Effector memory CD4-positive, alpha-beta T cell (primary cell): ENCODE data around the gene CLN3.

Experiments
- DNase-seq, 3 donors: peaks; one replicate each; pipeline ENCODE4 v3.0.0-alpha.2; 2020
- H3K27ac ChIP-seq: 2 replicates; pipeline ENCODE4 v1.7.0; 2013; ENCODE audit warnings: mild to moderate bottlenecking, low read length, moderate library complexity; ENCODE audit not compliant: insufficient read depth, poor library complexity, severe bottlenecking
- H3K27me3 ChIP-seq: replicated peaks from 2 replicates; pipeline ENCODE4 v1.7.0; 2013; ENCODE audit warnings: mild to moderate bottlenecking, low read length; ENCODE audit not compliant: insufficient read depth, control insufficient read depth, poor library complexity, severe bottlenecking
- H3K36me3 ChIP-seq: 2 replicates; pipeline ENCODE4 v1.7.0; 2013; ENCODE audit warnings: mild to moderate bottlenecking, low read length, moderate library complexity; ENCODE audit not compliant: control insufficient read depth, insufficient read depth
- H3K4me1 ChIP-seq: 2 replicates; pipeline ENCODE4 v1.7.0; 2013; ENCODE audit warnings: low read length, mild to moderate bottlenecking; ENCODE audit not compliant: control insufficient read depth, insufficient read depth, poor library complexity, severe bottlenecking
- H3K4me3 ChIP-seq: 2 replicates; pipeline ENCODE4 v1.7.0; 2013; ENCODE audit warnings: low read length, low read depth, mild to moderate bottlenecking; ENCODE audit not compliant: insufficient read depth, poor library complexity, severe bottlenecking
- H3K9me3 ChIP-seq: 2 replicates; pipeline ENCODE4 v1.7.0; 2013; ENCODE audit warnings: mild to moderate bottlenecking, low read length, moderate library complexity; ENCODE audit not compliant: control insufficient read depth
- total RNA-seq, 3 donors: gene quantifications; one replicate each; lab custom pipeline; 2026; lab: John Stamatoyannopoulos, UW

The CLN3 gene
- total RNA-seq, result 9.9 to 12.6 (median 10.5) reads per million in 3 donors

DNA sequence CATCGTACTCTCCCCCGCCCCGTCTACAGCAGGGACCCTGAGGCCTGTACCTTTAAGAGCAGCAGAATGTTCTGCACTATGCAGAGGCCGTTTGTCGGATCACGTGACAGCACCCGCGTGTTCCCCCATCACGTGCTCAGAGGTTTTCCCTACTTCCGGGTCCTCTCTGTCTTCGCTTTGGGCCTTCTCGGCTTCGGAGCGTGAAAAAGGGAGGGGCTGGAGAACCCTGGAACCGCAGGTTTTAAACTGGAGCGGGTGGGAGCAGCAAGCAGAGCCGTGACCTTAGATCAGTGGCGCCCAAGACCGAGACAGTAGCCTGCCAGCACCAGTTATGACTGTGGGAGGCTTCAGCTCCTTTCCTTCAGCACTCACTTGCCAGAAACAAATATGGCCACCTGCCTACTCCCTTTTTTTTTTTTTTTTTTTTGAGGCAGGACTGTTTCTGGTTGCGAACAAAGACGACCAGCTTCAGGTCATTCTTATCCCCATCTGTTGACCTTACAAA, at the start of gene CLN3:
Gene CLN3, minus strand, starts transcription at position 105 of the 505 bp plus-strand sequence. CDS start 315 bp downstream, outside the sequence.
- Histone ChIP-seq H3K4me1 (peaks cover 46% of the 10 kb centered on the region), H3K9me3 (no peaks in the 10 kb centered on the region), H3K27ac (peak within 1 kb of the TSS; percentile 99), H3K36me3 (peaks cover 18% of the 10 kb centered on the region), H3K4me3 (peak within 1 kb of the TSS; percentile 96), H3K27me3 (no peaks in the 10 kb centered on the region)
- peak; percentile 72 to 85 (median 83) for DNase-seq

DNA sequence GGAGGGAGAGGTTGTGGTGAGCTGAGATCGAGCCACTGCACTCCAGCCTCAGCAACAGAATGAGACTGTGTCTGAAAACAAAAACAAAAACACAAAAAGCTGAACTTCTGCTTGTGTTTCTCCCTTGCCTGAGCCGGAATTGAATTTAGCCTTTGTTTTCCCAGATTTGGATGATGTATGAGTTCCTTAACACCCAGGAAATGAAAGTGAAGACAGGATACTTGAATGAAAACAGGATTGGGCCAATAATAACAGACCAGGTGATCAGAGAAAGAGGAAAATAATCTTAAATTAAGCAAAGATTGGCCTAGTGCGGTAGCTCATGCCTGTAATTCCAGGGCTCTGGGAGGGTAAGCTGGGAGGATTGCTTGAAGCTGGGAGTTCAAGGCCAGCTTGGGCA, 48.5 kb upstream of the CLN3 start:
- H3K36me3 ChIP-seq, result no peaks in the 10 kb centered on the region
- H3K9me3 ChIP-seq, result no peaks in the 10 kb centered on the region
- H3K27ac ChIP-seq, result no peak overlapping the region
- no peak for DNase-seq
- H3K4me1 ChIP-seq, result no peaks in the 10 kb centered on the region
- no peak overlapping the region for H3K4me3 ChIP-seq
- H3K27me3 ChIP-seq, result no peaks in the 10 kb centered on the region

DNA sequence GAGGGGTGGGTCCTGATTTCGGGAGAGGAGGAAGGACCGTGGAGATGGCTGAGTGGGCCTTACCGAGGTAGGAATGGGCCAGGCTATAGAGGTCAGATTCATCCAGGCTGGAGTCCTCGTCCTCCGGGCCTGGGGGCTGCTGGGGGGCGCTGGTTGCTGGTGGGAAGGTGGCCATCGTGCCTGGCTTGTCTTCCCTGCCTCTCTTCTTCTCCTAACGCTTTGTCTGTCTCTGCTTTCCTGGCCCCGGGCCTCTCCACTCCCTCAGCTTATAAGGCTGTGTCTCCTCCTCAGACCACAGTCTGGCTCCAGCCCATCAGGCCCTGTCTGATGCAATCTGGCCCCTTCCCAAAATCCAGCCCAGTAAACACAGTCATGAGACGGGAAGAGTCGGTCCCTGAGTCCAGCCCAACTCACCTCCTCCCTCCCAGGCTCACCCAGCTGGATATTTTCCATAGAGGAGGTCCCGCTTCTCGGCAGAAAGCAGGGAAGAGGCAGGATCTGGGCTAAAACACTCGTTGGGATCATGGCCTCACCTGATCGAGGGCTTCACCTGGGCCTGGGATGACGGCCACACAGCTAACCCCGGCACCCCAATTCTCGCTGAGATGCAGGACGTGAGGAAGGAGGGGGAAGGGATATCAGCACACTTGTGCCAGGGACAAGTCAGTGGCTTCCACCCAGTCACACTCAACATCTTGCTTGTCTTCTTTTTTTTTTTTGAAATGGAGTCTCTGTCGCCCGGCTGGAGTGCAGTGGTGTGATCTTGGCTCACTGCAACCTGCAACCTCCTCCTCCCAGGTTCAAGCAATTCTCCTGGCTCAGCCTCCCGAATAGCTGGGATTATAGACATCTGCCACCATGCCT, 47.1 kb upstream of the CLN3 start, which contains the start of gene NUPR1:
Gene NUPR1, minus strand, starts transcription at position 242 of the 864 bp plus-strand sequence. Its CDS starts 67 bp downstream, at position 175.
- H3K9me3 ChIP-seq, result no peaks in the 10 kb centered on the region
- H3K27me3 ChIP-seq, result no peaks in the 10 kb centered on the region
- no peak for DNase-seq
- H3K4me1 ChIP-seq, result peaks cover 9% of the 10 kb centered on the region
- H3K36me3 ChIP-seq, result no peaks in the 10 kb centered on the region
- no peak within 1 kb of the TSS for H3K4me3 ChIP-seq
- H3K27ac ChIP-seq, result no peak within 1 kb of the TSS

DNA sequence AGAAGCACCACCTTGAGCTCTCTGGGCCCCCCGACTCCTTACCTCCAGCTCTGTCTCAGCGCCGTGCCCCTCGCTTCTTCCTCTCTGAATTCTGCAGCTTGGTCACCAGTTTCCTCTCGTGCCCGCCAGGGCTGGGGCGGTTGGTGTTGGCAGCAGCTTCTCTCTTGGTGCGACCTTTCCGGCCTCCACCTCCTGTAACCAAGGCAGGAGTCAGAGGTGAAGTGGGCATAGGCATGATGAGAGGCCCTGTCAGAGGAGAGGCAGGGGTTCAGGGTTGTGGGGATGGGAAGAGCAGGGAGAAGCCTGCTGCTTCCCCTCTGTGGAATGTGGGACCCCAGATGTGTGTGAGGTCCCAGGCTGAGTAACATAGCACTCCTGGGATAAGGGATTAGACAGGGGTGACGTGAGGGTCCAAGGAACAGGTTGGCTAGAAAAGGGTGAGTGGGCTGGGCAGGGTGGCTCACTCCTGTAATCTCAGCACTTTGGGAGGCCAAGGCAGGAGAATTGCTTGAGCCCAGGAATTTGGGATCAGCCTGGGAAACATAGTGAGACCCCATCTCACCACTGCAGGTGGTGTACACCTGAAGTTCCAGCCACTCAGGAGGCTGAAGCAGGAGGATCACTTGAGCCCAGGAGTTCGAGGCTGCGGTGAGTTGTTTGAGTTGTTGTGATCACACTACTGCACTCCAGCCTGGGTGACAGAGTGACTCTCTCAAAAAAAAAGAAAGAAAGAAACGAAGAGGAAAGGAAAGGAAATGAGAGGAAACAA, 46.3 kb upstream of the CLN3 start:
- H3K27ac ChIP-seq, result no peak overlapping the region
- DNase-seq, result no peak
- H3K4me1 ChIP-seq, result peaks cover 11% of the 10 kb centered on the region
- H3K4me3 ChIP-seq, result no peak overlapping the region
- no peaks in the 10 kb centered on the region for H3K36me3 ChIP-seq
- H3K9me3 ChIP-seq, result no peaks in the 10 kb centered on the region
- no peaks in the 10 kb centered on the region for H3K27me3 ChIP-seq

DNA sequence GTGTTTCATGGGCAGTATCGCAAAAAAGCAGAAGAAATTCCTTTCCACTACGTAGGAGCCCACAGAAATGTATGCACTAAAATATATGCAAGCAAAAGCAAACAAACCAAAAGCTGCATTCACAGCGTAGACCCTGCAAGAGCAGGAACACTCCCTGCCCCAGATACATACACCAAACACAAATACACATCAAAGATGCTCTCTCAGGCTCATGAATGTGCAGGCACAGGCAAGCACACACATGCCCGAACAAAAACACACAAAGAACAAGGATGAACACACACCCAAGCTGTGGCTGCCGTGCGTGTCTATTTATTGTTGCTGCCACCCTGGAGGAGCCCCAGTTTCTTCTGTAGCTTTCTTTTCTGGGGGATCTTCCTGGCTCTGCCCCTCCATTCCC, 45.2 kb upstream of the CLN3 start:
- peaks cover 11% of the 10 kb centered on the region for H3K4me1 ChIP-seq
- no peaks in the 10 kb centered on the region for H3K9me3 ChIP-seq
- no peak overlapping the region for H3K4me3 ChIP-seq
- no peaks in the 10 kb centered on the region for H3K36me3 ChIP-seq
- no peak overlapping the region for H3K27ac ChIP-seq
- DNase-seq, result no peak
- H3K27me3 ChIP-seq, result no peaks in the 10 kb centered on the region

DNA sequence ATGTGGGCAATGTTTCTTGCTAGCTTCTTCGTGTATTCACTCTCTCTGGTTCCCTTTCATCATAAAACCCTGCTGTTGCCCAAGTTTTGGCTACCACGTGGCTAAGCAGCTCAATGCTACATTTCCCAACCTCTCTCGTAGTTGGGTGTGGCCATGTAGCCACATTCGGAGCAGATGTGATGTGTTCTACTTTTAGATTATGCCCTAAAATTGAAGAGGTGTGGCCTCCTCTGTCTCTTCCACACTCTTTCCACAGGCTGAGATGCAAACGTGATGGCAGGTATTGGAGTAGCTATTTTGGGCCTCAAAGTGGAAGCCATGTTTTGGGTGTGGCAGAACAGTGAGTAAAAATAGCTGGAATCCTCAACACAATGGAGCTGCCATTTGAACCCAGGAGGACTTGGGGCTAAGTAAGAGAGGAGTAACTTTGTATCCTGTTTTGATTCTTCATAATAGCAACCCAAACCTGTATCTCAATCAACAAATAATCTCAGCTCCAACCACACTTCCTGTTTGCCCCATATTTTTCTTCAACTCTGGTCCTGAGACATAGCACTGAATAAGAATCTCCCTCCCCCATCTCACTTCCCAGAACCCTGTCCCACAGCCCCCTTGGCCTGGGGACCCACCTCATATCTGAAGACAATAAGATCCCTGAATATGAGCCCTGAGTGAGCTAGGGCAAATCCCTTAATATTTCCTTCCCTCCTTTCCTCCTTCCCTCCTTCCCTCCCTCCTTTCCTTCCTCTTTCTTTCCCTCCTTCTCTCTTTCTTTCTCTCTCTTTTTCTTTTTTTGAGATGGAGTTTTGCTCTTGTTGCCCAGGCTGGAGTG, 42.9 kb upstream of the CLN3 start:
- Histone ChIP-seq H3K4me3 (no peak overlapping the region), H3K27ac (peak overlapping the region; percentile 32), H3K27me3 (no peaks in the 10 kb centered on the region), H3K4me1 (peaks cover 11% of the 10 kb centered on the region), H3K36me3 (no peaks in the 10 kb centered on the region), H3K9me3 (no peaks in the 10 kb centered on the region)
- DNase-seq, result no peak

DNA sequence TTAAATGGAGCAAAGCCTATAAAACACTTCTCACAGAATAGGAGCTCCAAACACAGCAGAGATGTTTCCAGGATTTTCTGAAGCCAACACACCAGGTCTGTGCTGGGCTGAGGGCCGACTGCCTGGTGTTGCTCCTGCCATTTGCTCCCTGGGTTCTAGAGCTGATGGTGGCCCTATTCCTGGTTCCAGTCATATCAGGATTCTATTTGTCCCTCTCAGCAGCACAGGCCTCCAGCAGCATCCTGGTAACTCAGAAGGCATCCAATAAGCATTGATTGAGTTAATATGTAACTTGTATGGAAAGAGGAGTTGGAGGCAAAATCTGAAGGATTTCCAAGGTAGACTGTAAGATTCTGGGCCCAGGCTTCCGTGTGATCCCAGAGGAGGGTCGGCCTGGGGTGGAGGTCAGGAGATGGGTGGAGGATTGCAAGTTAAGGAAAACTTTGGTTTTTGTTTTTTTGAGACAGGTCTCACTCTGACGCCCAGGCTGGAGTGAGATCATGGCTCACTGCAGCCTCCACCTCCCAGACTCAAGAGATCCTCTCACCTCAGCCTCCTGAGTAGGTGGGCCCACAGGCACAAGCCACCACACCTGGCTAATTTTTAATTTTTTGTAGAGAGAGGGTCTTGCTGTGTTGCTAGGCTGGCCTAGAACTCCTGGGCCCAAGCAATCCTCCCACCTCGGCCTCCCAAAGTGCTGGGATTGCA, 41.2 kb upstream of the CLN3 start:
- H3K9me3 ChIP-seq, result no peaks in the 10 kb centered on the region
- H3K4me3 ChIP-seq, result no peak overlapping the region
- no peak for DNase-seq
- H3K27ac ChIP-seq, result no peak overlapping the region
- H3K4me1 ChIP-seq, result peaks cover 11% of the 10 kb centered on the region
- no peaks in the 10 kb centered on the region for H3K36me3 ChIP-seq
- H3K27me3 ChIP-seq, result no peaks in the 10 kb centered on the region

DNA sequence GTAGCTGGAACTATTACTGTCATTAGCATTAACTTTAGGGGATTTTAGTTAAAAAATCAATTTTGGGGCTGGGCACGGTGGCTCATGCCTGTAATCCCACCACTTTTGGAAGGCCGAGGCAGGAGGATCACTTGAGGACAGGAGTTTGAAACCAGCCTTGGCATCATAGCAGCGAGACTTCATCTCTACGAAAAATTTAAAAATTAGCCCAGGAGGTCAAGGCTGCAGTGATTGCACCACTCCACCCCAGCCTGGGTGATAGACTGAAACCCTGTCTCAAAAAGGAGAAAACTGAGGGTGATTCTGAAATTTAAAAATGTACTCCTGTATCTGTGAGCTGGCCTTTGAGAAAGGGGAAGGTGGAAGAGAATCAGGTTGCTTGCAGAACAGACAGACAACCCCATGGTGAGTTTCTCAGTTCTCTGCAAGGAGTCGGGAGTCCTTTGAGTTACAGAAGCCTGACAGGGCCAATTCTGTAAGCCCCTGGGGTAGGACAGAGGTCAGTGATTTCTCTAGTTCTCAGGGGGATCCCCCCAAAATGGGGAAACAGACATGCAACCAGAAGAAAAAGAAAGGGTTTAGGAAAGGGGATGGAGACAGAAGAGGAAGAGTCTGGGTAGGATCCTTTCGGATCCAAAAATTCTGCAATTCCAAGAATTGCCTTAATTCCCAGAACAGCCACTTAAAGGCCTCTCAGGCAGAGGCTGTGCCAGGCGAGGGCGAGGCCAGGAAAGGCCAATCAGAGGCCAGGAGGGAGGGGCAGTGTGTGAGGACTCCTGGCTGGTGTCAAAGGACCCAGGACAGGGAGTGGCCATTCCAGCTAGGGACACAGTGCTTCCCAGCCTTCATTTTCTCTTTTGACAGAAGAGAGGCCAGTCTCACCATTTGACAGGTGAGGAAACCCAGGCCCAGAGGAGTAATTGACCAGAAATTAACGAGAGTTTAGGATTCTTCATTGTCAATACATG, 40.2 kb upstream of the CLN3 start:
- no peak for DNase-seq
- Histone ChIP-seq H3K4me3 (no peak overlapping the region), H3K9me3 (no peaks in the 10 kb centered on the region), H3K4me1 (peaks cover 11% of the 10 kb centered on the region), H3K27me3 (no peaks in the 10 kb centered on the region), H3K36me3 (no peaks in the 10 kb centered on the region), H3K27ac (no peak overlapping the region)
